ENCODE measurements around the gene ETV5.

The ETV5 gene

DNA sequence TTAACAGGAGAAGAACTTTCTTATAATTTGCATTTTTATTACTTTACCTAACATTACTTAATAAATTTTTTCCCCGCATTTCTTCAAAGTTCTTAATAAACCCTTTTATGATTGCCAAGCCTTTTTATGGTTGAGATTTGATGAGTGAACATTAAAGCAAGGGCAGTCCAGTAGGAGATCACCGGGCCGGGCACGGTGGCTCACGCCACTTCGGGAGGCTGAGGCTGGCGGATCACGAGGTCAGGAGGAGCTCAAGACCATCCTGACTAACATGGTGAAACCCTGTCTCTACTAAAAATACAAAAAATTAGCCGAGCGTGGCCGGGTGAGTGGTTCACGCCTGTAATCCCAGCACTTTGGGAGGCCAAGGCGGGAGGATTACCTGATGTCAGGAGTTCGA lies 109.7 kb downstream of the ETV5 start:
- no peak for DNase-seq (ENCODE audit: low spot score)
- TF ChIP-seq, protein P1, sequence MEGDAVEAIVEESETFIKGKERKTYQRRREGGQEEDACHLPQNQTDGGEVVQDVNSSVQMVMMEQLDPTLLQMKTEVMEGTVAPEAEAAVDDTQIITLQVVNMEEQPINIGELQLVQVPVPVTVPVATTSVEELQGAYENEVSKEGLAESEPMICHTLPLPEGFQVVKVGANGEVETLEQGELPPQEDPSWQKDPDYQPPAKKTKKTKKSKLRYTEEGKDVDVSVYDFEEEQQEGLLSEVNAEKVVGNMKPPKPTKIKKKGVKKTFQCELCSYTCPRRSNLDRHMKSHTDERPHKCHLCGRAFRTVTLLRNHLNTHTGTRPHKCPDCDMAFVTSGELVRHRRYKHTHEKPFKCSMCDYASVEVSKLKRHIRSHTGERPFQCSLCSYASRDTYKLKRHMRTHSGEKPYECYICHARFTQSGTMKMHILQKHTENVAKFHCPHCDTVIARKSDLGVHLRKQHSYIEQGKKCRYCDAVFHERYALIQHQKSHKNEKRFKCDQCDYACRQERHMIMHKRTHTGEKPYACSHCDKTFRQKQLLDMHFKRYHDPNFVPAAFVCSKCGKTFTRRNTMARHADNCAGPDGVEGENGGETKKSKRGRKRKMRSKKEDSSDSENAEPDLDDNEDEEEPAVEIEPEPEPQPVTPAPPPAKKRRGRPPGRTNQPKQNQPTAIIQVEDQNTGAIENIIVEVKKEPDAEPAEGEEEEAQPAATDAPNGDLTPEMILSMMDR (IDR thresholded peaks at IDR 0.05), result no peak
- H3K27ac ChIP-seq, result no peak overlapping the region
- no peak overlapping the region for H3K4me3 ChIP-seq

DNA sequence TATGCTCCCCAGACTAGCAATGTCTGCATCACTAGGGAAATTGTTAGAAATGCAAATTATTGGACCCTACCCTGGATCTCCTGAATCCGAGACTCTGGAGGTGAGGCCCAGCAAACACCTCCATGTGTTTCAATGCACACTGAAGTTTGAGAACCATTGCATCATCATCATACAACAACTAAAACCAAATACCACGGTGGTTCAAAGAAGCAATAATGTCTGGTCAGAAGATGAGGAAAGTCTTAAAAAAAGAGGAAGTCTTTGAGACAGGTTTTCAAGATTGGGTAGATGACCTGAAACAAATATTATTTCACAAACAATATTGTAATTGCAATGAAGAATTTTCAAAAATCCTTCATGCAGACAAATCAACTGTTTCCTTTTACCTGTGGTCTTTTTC lies 110.8 kb downstream of the ETV5 start:
- no peak overlapping the region for H3K27ac ChIP-seq
- no peak overlapping the region for H3K4me3 ChIP-seq
- TF ChIP-seq, protein P1 (IDR thresholded peaks at IDR 0.05), result no peak
- DNase-seq (ENCODE audit: low spot score), result no peak

DNA sequence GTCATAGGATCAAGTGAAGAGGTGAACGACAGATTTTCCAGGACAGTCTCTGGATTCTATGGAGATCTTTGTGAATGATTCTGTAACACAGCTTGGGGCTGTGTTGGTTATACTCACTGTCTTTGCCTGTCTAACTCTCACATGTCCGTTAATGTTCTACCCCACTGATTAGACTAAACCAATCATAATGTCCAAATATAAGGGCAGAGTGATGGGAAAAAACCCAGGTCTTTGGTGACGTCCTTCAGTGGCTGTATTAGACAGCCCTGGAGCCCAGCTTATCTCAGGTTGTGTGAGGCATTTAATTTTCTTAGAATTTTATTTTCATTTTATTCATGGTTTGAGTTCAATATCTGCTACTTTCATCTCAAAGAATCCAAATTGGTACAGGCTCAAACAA lies 111.8 kb downstream of the ETV5 start:
- Histone ChIP-seq H3K4me3 (no peak overlapping the region), H3K27ac (no peak overlapping the region)
- TF ChIP-seq, protein P1 (IDR thresholded peaks at IDR 0.05), result no peak
- no peak for DNase-seq (ENCODE audit: low spot score)

Measured in coronary artery (tissue), 2 donors.